Prostate gland (tissue), 2 donors: ENCODE measurements around the gene MRGPRG.

Experiments used
- CTCF ChIP-seq, 4 experiments: fragments of 200-600 bp in 2 of 4; fragments of 450-650 bp in 2 of 4; sonication (generic) in 2 of 4; IDR thresholded peaks; 1 replicate in 3 of 4; 2 replicates in 1 of 4; pipeline ENCODE4 v1.5.1; 2016 to 2019; ENCODE audit warnings: antibody characterized with exemption in 4 of 4, mild to moderate bottlenecking in 2 of 4, moderate library complexity in 2 of 4
- POLR2A ChIP-seq: fragments of 450-650 bp; IDR thresholded peaks from one replicate; pipeline ENCODE4 v1.6.1; 2016; ENCODE audit warnings: antibody characterized with exemption, mild to moderate bottlenecking

- TF ChIP-seq CTCF (IDR thresholded peaks at IDR 0.05) (no peak), POLR2A (no peak)
Observed at GRCh38 chr11:3225826-3226750, 7.5 kb upstream of the MRGPRG start.
